Measurements from ENCODE around the gene MAPK10. TPM values are rescaled to one million over a fixed set of nuclear protein-coding genes. Genes with fewer than 3 reads are reported as not detected.

MAPK10 gene
- total and polyA plus RNA-seq, 2 experiments from 2014 or later, result 3.6 to 8.1 TPM

DNA sequence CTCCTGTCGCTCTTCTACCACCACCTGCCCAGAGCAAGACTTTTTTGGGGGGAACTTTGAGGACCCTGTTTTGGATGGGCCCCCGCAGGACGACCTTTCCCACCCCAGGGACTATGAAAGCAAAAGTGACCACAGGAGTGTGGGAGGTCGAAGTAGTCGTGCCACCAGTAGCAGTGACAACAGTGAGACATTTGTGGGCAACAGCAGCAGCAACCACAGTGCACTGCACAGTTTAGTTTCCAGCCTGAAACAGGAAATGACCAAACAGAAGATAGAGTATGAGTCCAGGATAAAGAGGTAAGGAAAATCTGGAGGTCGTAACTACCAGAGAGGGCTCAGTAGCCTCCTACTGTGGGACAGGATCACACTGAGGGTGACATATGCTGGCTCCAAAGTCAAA is 364.5 kb downstream of the MAPK10 start:
- no peaks in the 10 kb centered on the region for H3K27me3 ChIP-seq (ENCODE audit: insufficient read depth)
- Mint-ChIP-seq H3K4me1 (no peaks in the 10 kb centered on the region), H3K9me3 (no peaks in the 10 kb centered on the region), H3K4me3 (no peak overlapping the region), H3K27me3 (ENCODE audit: insufficient read depth, low read depth, poor library complexity) (no peaks in the 10 kb centered on the region), H3K36me3 (ENCODE audit: low read depth) (no peaks in the 10 kb centered on the region), H3K27ac (no peak overlapping the region)
- H2AFZ ChIP-seq, result no peak overlapping the region
- H3K36me3 ChIP-seq (ENCODE audit: insufficient read depth), result no peaks in the 10 kb centered on the region
- no peaks in the 10 kb centered on the region for H3K79me2 ChIP-seq (replicated peaks; ENCODE audit: insufficient read depth)
- DNase-seq (ENCODE audit: low spot score) (no peak), ATAC-seq (no peak)
- H3K9me2 ChIP-seq (ENCODE audit: insufficient read depth), result no peaks in the 10 kb centered on the region
- no peak overlapping the region for H3K4me2 ChIP-seq
- H3F3A ChIP-seq (replicated peaks; ENCODE audit: low read depth), result no peaks in the 10 kb centered on the region
- H3K4me1 ChIP-seq (ENCODE audit: insufficient read depth), result no peaks in the 10 kb centered on the region
- H4K20me1 ChIP-seq (replicated peaks; ENCODE audit: insufficient read depth), result no peaks in the 10 kb centered on the region
- no peak for TF ChIP-seq NANOG (IDR thresholded peaks at IDR 0.05; ENCODE audit: borderline replicate concordance)
- TF ChIP-seq ZNF331 (CRISPR knock-in tag; IDR thresholded peaks at IDR 0.05; ENCODE audit: low read depth), result no peak
- no peak for TF ChIP-seq STAT1 (IDR thresholded peaks at IDR 0.05; ENCODE audit: unreplicated experiment)
- TF ChIP-seq, protein P1, sequence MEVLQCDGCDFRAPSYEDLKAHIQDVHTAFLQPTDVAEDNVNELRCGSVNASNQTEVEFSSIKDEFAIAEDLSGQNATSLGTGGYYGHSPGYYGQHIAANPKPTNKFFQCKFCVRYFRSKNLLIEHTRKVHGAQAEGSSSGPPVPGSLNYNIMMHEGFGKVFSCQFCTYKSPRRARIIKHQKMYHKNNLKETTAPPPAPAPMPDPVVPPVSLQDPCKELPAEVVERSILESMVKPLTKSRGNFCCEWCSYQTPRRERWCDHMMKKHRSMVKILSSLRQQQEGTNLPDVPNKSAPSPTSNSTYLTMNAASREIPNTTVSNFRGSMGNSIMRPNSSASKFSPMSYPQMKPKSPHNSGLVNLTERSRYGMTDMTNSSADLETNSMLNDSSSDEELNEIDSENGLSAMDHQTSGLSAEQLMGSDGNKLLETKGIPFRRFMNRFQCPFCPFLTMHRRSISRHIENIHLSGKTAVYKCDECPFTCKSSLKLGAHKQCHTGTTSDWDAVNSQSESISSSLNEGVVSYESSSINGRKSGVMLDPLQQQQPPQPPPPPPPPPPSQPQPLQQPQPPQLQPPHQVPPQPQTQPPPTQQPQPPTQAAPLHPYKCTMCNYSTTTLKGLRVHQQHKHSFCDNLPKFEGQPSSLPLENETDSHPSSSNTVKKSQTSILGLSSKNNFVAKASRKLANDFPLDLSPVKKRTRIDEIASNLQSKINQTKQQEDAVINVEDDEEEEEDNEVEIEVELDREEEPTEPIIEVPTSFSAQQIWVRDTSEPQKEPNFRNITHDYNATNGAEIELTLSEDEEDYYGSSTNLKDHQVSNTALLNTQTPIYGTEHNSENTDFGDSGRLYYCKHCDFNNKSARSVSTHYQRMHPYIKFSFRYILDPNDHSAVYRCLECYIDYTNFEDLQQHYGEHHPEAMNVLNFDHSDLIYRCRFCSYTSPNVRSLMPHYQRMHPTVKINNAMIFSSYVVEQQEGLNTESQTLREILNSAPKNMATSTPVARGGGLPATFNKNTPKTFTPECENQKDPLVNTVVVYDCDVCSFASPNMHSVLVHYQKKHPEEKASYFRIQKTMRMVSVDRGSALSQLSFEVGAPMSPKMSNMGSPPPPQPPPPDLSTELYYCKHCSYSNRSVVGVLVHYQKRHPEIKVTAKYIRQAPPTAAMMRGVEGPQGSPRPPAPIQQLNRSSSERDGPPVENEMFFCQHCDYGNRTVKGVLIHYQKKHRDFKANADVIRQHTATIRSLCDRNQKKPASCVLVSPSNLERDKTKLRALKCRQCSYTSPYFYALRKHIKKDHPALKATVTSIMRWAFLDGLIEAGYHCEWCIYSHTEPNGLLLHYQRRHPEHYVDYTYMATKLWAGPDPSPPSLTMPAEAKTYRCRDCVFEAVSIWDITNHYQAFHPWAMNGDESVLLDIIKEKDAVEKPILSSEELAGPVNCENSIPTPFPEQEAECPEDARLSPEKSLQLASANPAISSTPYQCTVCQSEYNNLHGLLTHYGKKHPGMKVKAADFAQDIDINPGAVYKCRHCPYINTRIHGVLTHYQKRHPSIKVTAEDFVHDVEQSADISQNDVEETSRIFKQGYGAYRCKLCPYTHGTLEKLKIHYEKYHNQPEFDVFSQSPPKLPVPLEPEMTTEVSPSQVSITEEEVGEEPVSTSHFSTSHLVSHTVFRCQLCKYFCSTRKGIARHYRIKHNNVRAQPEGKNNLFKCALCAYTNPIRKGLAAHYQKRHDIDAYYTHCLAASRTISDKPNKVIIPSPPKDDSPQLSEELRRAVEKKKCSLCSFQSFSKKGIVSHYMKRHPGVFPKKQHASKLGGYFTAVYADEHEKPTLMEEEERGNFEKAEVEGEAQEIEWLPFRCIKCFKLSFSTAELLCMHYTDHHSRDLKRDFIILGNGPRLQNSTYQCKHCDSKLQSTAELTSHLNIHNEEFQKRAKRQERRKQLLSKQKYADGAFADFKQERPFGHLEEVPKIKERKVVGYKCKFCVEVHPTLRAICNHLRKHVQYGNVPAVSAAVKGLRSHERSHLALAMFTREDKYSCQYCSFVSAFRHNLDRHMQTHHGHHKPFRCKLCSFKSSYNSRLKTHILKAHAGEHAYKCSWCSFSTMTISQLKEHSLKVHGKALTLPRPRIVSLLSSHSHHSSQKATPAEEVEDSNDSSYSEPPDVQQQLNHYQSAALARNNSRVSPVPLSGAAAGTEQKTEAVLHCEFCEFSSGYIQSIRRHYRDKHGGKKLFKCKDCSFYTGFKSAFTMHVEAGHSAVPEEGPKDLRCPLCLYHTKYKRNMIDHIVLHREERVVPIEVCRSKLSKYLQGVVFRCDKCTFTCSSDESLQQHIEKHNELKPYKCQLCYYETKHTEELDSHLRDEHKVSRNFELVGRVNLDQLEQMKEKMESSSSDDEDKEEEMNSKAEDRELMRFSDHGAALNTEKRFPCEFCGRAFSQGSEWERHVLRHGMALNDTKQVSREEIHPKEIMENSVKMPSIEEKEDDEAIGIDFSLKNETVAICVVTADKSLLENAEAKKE (CRISPR knock-in tag; IDR thresholded peaks at IDR 0.05), result no peak
- no peak for TF ChIP-seq EZH2phosphoT487 (IDR thresholded peaks at IDR 0.05; ENCODE audit: unreplicated experiment)
- TF ChIP-seq, protein P2, sequence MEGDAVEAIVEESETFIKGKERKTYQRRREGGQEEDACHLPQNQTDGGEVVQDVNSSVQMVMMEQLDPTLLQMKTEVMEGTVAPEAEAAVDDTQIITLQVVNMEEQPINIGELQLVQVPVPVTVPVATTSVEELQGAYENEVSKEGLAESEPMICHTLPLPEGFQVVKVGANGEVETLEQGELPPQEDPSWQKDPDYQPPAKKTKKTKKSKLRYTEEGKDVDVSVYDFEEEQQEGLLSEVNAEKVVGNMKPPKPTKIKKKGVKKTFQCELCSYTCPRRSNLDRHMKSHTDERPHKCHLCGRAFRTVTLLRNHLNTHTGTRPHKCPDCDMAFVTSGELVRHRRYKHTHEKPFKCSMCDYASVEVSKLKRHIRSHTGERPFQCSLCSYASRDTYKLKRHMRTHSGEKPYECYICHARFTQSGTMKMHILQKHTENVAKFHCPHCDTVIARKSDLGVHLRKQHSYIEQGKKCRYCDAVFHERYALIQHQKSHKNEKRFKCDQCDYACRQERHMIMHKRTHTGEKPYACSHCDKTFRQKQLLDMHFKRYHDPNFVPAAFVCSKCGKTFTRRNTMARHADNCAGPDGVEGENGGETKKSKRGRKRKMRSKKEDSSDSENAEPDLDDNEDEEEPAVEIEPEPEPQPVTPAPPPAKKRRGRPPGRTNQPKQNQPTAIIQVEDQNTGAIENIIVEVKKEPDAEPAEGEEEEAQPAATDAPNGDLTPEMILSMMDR (conservative IDR thresholded peaks at IDR 0.05; ENCODE audit: low read depth in 2 of 2), result no peak
- TF ChIP-seq, protein P3, sequence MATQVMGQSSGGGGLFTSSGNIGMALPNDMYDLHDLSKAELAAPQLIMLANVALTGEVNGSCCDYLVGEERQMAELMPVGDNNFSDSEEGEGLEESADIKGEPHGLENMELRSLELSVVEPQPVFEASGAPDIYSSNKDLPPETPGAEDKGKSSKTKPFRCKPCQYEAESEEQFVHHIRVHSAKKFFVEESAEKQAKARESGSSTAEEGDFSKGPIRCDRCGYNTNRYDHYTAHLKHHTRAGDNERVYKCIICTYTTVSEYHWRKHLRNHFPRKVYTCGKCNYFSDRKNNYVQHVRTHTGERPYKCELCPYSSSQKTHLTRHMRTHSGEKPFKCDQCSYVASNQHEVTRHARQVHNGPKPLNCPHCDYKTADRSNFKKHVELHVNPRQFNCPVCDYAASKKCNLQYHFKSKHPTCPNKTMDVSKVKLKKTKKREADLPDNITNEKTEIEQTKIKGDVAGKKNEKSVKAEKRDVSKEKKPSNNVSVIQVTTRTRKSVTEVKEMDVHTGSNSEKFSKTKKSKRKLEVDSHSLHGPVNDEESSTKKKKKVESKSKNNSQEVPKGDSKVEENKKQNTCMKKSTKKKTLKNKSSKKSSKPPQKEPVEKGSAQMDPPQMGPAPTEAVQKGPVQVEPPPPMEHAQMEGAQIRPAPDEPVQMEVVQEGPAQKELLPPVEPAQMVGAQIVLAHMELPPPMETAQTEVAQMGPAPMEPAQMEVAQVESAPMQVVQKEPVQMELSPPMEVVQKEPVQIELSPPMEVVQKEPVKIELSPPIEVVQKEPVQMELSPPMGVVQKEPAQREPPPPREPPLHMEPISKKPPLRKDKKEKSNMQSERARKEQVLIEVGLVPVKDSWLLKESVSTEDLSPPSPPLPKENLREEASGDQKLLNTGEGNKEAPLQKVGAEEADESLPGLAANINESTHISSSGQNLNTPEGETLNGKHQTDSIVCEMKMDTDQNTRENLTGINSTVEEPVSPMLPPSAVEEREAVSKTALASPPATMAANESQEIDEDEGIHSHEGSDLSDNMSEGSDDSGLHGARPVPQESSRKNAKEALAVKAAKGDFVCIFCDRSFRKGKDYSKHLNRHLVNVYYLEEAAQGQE (IDR thresholded peaks at IDR 0.05; ENCODE audit: unreplicated experiment), result no peak
- no peak for TF ChIP-seq JUNB (IDR thresholded peaks at IDR 0.05; ENCODE audit: unreplicated experiment)
- TF ChIP-seq CREB1 (CRISPR knock-in tag; IDR thresholded peaks at IDR 0.05; ENCODE audit: low read depth), result no peak
- TF ChIP-seq POLR2AphosphoS5 (IDR thresholded peaks at IDR 0.05; ENCODE audit: low read depth), result no peak
- no peak for TF ChIP-seq EZH2 (IDR thresholded peaks at IDR 0.05; ENCODE audit: low read depth, unreplicated experiment)
- TF ChIP-seq, protein P4, sequence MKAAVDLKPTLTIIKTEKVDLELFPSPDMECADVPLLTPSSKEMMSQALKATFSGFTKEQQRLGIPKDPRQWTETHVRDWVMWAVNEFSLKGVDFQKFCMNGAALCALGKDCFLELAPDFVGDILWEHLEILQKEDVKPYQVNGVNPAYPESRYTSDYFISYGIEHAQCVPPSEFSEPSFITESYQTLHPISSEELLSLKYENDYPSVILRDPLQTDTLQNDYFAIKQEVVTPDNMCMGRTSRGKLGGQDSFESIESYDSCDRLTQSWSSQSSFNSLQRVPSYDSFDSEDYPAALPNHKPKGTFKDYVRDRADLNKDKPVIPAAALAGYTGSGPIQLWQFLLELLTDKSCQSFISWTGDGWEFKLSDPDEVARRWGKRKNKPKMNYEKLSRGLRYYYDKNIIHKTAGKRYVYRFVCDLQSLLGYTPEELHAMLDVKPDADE (IDR thresholded peaks at IDR 0.05), result no peak
- no peak for TF ChIP-seq ZNF114 (CRISPR knock-in tag; IDR thresholded peaks at IDR 0.05)
- H3K27ac ChIP-seq (ENCODE audit: low read depth), result no peak overlapping the region
- H3K4me3 ChIP-seq, result no peak overlapping the region

All from GM23338 (cell line).